A673 (cell line): Measurements from ENCODE around the gene LIMS4. TPM values are rescaled to one million over a fixed set of nuclear protein-coding genes. Genes with fewer than 3 reads are reported as not detected.
"Not testable (repeated sequence)": the region's sequence is repeated elsewhere in the genome, so short reads cannot be mapped to it uniquely, and the experiment has no call there.

Experiments
- BruUV-seq: library from RNA; stranded (reverse); fragments of 400-500 nt; replicated peaks from 2 replicates; lab custom pipeline; 2021; lab: Mats Ljungman, UMichigan
- CTCF ChIA-PET: fragments of 300-600 bp; sonication (Branson Sonifier 250); formaldehyde crosslinking; loops from one replicate; lab custom pipeline; 2022; ENCODE audit warnings: antibody characterized with exemption; lab: Charles Lee
- POLR2A ChIA-PET: fragments of 300-600 bp; sonication (Branson Sonifier 250); formaldehyde crosslinking; loops from one replicate; lab custom pipeline; 2022; ENCODE audit warnings: antibody characterized with exemption; ENCODE audit not compliant: low non-redundant PET; lab: Charles Lee
- DNase-seq: peaks from one replicate; pipeline ENCODE4 v3.0.0-alpha.2; 2015; ENCODE audit warnings: low spot score
- H3K27ac ChIP-seq: fragments of 200-600 bp; sonication (generic); 2 replicates; pipeline ENCODE4 v1.5.1; 2016; ENCODE audit warnings: mixed run types, low read depth, mild to moderate bottlenecking, mixed read lengths, antibody characterized with exemption, low read length; ENCODE audit not compliant: poor library complexity, severe bottlenecking
- H3K27me3 ChIP-seq: fragments of 200-600 bp; sonication (generic); replicated peaks from 2 replicates; pipeline ENCODE4 v1.6.1; 2017; ENCODE audit warnings: mixed run types, low read depth, mild to moderate bottlenecking, mixed read lengths, antibody characterized with exemption, low read length; ENCODE audit not compliant: insufficient read depth, poor library complexity
- H3K36me3 ChIP-seq: fragments of 200-600 bp; sonication (generic); 2 replicates; pipeline ENCODE4 v1.6.1; 2016; ENCODE audit warnings: mixed run types, mild to moderate bottlenecking, mixed read lengths, antibody characterized with exemption, low read length; ENCODE audit not compliant: insufficient read depth, poor library complexity, severe bottlenecking
- H3K4me1 ChIP-seq: fragments of 200-600 bp; sonication (generic); 2 replicates; pipeline ENCODE4 v1.6.1; 2017; ENCODE audit warnings: mixed run types, mild to moderate bottlenecking, mixed read lengths, antibody characterized with exemption, low read length; ENCODE audit not compliant: insufficient read depth, poor library complexity, severe bottlenecking
- H3K4me3 ChIP-seq: fragments of 200-600 bp; sonication (generic); 2 replicates; pipeline ENCODE4 v1.5.1; 2016; ENCODE audit warnings: low read depth, mixed run types, mild to moderate bottlenecking, mixed read lengths, low read length; ENCODE audit not compliant: poor library complexity, severe bottlenecking
- H3K9me3 ChIP-seq: fragments of 200-600 bp; sonication (generic); 2 replicates; pipeline ENCODE4 v1.6.1; 2016; ENCODE audit warnings: mixed run types, low read depth, mild to moderate bottlenecking, mixed read lengths, antibody characterized with exemption, low read length; ENCODE audit not compliant: poor library complexity, severe bottlenecking
- intact Hi-C: fragments of 100-400 bp; cut with micrococcal nuclease; formaldehyde crosslinking; loops from one replicate; pipeline ENCODE4 v1.10.0; 2022; ENCODE audit not compliant: unreplicated experiment
- total RNA-seq: library from RNA; stranded (reverse); gene quantifications from 2 replicates; pipeline ENCODE4 v1.2.3, GENCODE V29; 2021

LIMS4 gene
- total RNA-seq, 1 experiment from 2014 or later = 0.75 TPM

GRCh38 chr2:110395990-110396389 lies 76.6 kb downstream of the LIMS4 start:
- H3K36me3 ChIP-seq, H3K27me3 ChIP-seq, BruUV-seq, H3K4me3 ChIP-seq, CTCF ChIA-PET, H3K4me1 ChIP-seq, H3K9me3 ChIP-seq, intact Hi-C loops, POLR2A ChIA-PET, H3K27ac ChIP-seq, DNase-seq: not testable (repeated sequence)

Other genes starting within 250 kb of the LIMS4 start
- 30.8 and 69.2 TPM in 2 replicates for gene RGPD6, start 104.4 kb upstream of the LIMS4 start, total RNA-seq
- 98.0 and 108 TPM in 2 replicates for gene BUB1, start 205.2 kb upstream of the LIMS4 start, total RNA-seq